ENCODE measurements around the gene RND2.
A peak's percentile ranks its signal among the peaks of the same experiment; 100 is the strongest.
"Not testable (repeated sequence)": the region's sequence is repeated elsewhere in the genome, so short reads cannot be mapped to it uniquely, and the experiment has no call there.

The RND2 gene

GRCh38 chr17:43024407-43025289 lies at the start of gene RND2:
TSS of gene RND2 (plus strand) at chr17:43025231. CDS start at chr17:43025348, 117 bp downstream.
- DNase-seq = peak; percentile 84 to 88

- DNase-seq = no peak
Observed at GRCh38 chr17:42975265-42975664, 49.8 kb upstream of the RND2 start.

GRCh38 chr17:42975701-42976100 lies 49.3 kb upstream of the RND2 start:
- not testable (repeated sequence) for DNase-seq

GRCh38 chr17:42979511-42980273 lies 45.3 kb upstream of the RND2 start, which contains the start of gene PTGES3L:
TSS of gene PTGES3L (minus strand) at chr17:42980080. CDS start at chr17:42980053, 27 bp downstream.
- no peak for DNase-seq

GRCh38 chr17:42980274-42980765 lies 44.7 kb upstream of the RND2 start, which contains the start of gene RUNDC1:
TSS of gene RUNDC1 (plus strand) at chr17:42980565. CDS start at chr17:42980577, 12 bp downstream.
- DNase-seq = peak; percentile 84 to 93

GRCh38 chr17:42980766-42981397 lies 44.1 kb upstream of the RND2 start:
- DNase-seq = no peak

GRCh38 chr17:42982266-42982665 lies 42.8 kb upstream of the RND2 start:
- no peak for DNase-seq

- DNase-seq = peak; percentile 87 to 88
Observed at GRCh38 chr17:42985225-42985624, 39.8 kb upstream of the RND2 start.

- DNase-seq = no peak
Observed at GRCh38 chr17:42989141-42989540, 35.9 kb upstream of the RND2 start.

- no peak for DNase-seq
Observed at GRCh38 chr17:42989726-42990652, 35.0 kb upstream of the RND2 start.

- no peak for DNase-seq
Observed at GRCh38 chr17:42991471-42991870, 33.6 kb upstream of the RND2 start.

GRCh38 chr17:42992872-42993271 lies 32.2 kb upstream of the RND2 start:
- no peak for DNase-seq

- not testable (repeated sequence) for DNase-seq
Observed at GRCh38 chr17:42993913-42994312, 31.1 kb upstream of the RND2 start.

- no peak for DNase-seq
Observed at GRCh38 chr17:42997390-42997983, 27.5 kb upstream of the RND2 start.

- peak; percentile 99 to 100 for DNase-seq
Observed at GRCh38 chr17:42997984-42998938, 26.8 kb upstream of the RND2 start, which contains the start of gene RPL27. TSS of gene RPL27 (plus strand) at chr17:42998419. CDS start at chr17:42998751, 332 bp downstream.

GRCh38 chr17:42999003-42999525 lies 26.0 kb upstream of the RND2 start:
- no peak for DNase-seq

- not testable (repeated sequence) for DNase-seq
Observed at GRCh38 chr17:43000894-43001293, 24.1 kb upstream of the RND2 start.

GRCh38 chr17:43003542-43004172 lies 21.4 kb upstream of the RND2 start:
- no peak for DNase-seq
